ENCODE measurements around the gene B4GALT7.

DNA sequence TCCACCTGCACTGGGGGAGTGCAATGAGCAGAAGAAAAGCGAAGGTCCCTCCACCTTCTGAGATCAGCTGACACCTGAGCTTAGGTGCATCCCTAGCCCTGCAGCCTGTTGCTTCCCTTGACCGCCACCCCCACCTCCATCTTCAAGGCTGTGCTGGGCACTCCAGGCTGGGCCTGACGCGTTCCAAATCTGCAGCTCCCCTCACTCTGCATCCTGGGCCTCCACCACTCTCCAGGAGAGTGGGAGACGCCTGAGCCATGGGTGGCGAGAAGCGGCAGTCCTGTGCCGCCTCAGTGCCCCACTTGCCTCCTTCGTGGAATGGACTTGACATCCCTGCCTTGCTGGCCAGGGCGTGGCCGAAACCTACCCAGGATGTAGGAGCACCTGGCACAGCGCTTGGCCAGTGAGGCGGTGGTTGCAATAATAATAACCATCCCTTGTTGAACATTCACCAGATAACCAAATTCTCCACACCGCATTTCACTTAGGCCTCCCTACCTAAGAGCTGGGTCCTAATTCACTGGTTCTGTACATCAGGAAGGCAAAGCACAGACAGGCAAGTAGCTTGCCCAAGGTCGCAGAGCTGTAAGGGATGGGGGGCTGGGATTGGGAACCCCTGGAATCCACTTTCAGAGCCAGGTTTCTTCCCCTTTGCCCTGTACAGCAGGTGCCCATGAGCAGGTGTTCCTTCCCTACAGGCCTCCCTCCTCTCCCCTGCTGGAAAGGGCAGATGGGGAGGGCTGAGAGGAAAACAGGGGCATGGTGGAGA lies 11.7 kb downstream of the B4GALT7 start:
- TF ChIP-seq CTCF (IDR thresholded peaks at IDR 0.05): no peak
- no peak for TF ChIP-seq POLR2A (IDR thresholded peaks at IDR 0.05)
